Kidney tubule cell (primary cell): ENCODE results near the gene PKD2.
"Not testable (repeated sequence)": the region's sequence is repeated elsewhere in the genome, so short reads cannot be mapped to it uniquely, and the experiment has no call there.

Experiments
- DNase-seq: peaks from one replicate; pipeline ENCODE4 v3.0.0-alpha.2; 2018; ENCODE audit warnings: low spot score

PKD2 gene

GRCh38 chr4:88070031-88070430 is 62.6 kb downstream of the PKD2 start:
- DNase-seq: no peak

- DNase-seq: no peak
These were observed 67.9 kb downstream of the PKD2 start for GRCh38 chr4:88075336-88075735.

DNA sequence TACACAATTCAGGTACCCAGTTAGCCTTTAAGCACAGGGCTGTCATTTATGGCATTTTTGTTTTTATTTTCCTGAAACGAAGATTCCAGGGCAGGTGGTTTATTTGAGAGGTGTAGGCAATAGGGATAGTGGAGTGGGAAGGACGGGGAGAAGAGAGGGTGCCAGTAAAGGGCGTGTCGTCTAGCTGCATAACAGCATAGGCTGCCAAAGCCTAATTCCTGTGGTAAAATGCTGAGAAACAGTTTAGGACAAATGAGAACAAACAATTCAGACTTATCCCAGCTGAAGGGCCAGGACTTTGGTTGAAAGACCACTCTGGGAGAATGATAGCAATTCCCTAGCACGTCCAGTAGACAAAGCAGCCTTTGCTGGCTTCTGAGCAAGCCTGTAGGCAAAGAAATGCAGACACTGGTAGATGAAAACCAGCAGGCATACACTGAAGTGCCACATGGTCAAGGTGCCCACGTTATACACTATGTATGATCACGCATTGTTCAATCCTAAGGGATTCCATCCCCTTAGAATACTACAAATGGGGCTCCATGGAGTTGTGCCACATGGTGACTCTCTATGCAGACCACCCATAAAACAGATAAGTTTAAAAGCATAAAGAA is 70.6 kb downstream of the PKD2 start:
- DNase-seq: no peak

DNA sequence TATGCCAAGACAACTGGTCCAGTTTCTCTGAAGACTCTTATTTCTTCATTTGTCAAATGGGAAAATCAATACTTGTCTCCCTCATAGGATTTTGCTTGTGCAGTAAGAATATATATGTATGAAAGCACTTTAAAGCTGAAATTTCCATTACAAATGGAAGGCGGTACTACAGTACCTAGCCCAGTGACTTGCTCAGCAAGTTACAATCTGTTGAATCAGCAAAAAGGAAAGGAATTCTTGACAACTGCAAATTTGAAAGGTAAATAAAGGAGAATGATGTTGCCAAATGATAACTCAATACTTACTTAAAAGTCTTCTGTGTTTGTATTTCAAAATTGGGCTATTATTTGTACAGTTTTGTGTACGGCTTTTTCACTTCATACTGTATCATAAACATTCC is 71.1 kb downstream of the PKD2 start:
- no peak for DNase-seq

DNA sequence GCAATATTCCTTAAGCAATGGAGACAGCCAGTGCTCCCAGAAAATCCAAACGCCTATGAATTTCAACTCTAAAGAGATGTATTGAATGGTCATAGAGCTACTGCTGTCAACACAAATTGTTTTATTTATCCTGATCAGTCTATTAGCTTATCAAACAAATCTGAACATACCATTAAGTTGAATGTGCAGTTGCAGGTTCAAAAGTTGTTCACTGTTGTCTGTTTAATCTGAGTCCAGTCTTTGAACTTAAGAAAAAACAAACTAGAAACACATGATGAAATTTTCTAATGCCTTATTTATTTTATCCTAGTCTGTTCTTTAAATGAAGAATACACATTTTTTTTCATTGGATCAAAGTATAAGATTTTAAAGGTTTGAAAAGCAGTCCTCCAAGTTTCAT is 73.2 kb downstream of the PKD2 start:
- no peak for DNase-seq

- no peak for DNase-seq
These were observed 79.6 kb downstream of the PKD2 start for GRCh38 chr4:88087004-88087403.

DNA sequence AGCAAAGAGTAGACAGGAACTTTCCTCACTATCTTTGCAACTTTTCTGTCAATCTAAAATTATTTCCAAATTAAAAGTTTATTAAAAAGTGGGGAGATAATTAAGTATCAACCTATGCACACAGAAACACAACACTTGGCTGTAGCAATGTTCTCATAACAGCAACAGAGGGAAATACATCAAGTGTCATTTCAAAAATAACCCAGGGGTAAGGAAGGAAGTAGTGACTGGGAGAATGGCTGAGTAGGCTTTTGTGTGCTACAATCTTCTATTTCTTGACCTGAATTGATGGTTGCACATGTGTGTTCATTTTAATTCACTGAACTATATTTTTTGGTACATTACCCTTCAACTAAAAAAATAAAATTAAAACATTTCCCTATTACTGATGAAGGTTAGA is 83.5 kb downstream of the PKD2 start:
- no peak for DNase-seq

DNA sequence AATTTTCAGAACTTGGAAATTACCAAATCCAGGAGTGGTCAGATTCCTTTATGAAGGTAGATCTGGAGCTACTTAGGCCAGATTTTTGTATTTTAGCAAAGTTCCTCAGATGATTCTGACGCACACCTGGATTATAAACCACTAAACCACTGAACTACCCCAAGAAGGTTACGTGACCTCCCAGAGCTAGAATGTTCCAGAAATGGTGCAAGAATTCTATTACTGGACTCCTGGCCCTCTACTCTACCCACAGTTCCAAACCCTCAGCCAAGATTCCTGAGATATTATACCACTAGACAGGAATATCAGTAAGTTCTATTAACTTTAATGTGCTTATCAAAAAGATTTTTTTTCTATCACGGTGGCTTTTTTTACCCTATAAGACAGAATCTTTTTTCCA is 83.9 kb downstream of the PKD2 start:
- no peak for DNase-seq

- no peak for DNase-seq
These were observed 86.4 kb downstream of the PKD2 start for GRCh38 chr4:88093874-88094273.

GRCh38 chr4:88097301-88097700 is 89.9 kb downstream of the PKD2 start:
- DNase-seq: no peak

DNA sequence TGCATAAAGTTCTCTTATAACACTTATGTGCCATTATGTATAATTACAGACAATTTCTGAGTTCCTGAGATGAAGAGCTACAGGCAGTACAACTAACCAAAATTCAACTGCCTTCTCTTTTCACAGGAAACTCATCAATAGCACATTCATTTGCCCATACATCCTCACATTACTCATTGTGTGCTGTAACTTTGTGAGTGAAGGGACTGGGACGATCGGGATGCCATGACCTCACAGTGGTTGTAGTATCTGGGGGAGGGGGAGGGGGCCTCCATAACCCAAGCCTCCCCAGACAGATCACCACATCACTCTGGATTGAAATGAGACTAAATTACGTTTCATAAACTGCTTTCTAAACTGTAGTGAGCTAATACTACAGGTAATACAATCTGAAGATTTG is 90.3 kb downstream of the PKD2 start:
- DNase-seq: peak; percentile 10

GRCh38 chr4:88098993-88099752 is 91.7 kb downstream of the PKD2 start:
- no peak for DNase-seq

- DNase-seq: no peak
These were observed 93.7 kb downstream of the PKD2 start for GRCh38 chr4:88101165-88101564.

DNA sequence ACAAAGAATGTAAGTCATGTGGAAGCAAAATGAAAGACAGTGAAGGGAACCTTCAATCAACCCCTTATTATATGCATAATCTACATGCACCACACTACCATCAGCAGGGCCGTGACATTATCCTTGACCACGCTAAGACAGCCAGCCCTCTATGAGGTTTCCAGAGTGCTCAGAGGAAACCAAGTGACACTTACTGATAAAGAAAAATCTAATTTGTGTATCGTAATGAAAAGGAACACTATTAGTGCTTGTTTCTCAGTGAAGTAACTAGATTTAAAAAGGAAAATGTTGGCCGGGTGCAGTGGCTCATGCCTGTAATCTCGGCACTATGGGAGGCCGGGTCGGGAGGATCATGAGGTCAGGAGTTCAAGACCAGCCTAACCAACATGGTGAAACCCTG is 94.6 kb downstream of the PKD2 start:
- DNase-seq: no peak

DNA sequence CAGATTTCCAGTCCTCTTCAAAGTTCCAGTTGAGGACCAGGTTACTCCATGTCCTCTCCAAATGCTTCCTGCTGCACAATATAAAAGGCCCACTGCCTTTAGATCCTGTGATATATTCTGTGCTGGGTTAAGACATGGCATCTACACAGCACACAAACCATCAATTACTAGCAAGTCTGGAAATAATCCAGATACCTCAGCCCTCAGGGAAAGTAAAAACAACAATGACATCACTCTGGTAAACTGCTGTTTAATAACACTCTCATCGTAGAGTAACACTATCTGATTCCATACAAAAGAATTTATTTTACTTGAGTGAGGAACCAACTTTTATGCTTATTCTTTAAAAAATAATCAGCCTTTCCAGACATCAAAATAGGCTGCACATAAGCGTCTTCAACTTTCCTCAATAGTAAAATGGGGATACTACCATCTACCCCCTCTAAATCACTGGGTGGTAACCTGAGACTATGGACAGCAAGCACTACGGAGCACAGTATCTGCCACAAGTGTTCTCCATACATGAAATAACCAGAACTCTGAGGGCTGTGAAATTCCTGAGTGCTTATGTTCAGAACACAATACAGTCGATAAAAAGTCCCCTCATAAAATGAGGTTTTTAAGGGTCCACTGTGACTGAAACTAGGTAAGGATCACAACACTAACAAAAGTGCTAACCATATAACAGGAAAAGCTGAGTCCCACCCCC is 97.6 kb downstream of the PKD2 start:
- peak; percentile 70 for DNase-seq

DNA sequence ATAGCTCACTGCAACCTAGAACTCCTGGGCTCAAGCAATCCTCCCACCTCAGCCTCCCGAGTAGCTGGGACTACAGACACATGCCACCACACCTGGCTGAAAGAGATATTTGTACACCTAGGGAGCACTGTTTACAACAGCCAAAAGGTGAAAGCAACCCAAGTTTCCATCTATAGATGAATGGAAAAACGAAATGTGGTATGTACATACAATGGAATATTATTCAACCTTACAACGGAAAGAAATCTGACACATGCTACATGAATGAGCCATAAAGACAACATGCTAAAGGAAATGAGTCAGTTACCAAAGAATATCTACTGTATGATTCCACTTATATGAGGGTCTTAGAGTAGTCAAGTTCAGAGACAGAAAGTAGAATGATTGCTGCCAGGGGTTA is 98.8 kb downstream of the PKD2 start:
- DNase-seq: peak; percentile 41

DNA sequence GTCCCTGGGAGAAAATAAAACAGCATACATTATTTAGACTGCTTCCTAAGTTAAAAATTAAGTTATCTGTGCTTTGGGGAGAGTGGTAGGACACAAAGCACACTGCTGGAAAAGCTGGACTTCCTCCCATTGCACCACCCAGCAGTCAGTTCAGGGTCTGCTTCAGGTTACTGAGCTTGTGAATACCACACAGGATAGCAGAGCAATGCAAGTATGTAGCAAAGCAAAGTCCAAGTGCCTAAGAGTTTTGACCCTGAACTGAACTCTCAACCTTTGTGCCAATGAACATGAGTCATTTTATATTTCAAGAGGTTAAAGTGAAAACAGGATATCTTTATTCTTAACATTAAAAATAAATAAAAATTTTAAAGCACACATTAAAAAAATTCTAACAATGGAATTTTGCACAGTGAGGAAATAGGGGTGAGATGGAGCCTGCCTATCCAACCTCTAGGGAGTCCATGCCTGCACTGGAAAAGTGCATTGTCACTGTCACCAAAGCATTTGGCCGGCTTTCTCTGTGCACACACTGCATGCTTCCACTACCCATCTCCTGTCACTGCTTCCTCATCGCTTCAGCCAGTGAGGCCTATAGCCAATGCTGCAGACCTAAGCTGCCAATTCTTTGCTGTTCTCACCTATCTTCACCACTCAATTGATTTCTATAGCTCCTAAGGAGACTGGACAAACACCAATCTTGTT is 100.1 kb downstream of the PKD2 start:
- DNase-seq: peak; percentile 37

DNA sequence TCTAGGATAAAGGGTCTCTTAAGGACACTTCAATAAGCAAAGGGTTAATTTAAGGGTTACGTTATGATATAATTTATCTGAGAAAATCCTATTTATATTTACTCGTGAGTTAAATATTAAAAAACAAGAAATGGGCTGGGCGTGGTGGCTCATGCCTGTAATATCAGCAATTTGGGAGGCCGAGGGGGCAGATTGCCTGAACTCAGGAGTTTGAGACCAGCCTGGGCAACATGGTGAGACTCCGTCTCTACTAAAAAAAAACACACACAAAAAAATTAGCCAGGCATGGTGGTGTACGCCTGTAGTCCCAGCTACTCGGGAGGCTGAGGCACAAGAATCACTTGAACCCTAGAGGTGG is 100.7 kb downstream of the PKD2 start:
- DNase-seq: not testable (repeated sequence)

DNA sequence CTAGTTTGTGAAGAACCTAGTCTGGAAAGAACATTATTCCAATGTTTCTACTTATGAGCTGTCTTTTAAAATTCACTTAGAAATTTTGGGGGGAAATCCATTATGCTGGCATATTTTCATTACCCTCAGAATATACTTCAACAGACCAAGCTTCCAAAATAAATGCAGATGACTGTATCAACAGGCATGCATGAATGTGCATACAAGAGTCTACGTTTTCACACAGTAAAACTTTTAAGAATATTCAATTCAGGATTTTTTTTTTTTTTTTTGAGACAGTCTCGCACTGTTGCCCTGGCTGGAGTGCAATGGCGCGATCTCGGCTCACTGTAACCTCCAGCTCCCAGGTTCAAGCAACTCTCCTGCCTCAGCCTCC is 101.3 kb downstream of the PKD2 start:
- DNase-seq: no peak

DNA sequence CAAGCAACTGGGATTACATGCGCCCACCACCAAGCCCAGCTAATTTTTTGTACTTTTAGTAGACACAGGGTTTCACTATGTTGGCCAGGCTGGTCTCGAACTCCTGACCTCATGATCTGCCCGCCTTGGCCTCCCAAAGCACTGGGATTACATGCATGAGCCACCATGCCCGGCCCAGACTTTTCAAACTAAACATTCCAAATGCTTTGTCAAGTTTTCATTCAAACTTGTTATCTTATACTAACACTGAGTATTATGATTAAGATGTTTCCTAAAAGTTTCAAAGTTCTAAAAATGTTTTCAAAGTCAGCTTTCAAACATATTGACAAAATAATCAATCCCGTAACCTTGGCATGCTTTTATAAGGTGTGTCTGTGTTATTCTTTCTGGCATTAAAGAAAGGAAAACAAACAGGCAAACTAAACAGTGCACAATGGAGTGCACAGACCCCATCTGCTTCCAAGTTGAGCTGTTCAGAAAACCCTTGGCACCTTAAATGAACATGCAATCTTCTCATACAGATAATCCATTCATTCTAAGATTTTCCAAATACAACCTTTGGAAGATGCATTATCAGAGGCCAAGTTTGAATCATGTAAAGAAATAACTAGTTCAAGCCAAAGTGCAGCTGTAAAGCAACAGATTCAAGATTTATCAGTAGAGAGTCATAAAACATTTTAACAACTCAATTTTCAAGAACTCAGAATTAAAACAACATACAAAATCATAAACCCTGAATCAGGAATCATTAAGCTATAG is 101.9 kb downstream of the PKD2 start:
- no peak for DNase-seq

DNA sequence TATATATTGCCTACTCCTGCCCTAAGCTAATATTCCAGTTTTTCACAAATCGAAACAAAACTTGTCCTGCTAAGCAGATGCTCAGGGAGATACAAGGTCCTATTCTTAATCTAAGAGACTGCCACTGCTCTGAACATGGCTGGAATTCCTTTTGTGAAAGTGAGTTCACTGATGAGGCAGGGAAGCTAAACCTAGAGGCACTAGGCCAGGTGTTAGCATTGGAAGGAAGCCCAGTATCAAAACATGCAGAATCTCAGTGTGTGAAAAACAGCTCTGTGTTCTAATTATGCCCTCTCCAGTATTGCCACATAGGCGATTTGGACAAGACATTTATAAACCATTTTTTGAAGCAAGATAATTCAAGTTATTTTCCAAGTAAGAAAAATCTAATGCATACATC is 103.4 kb downstream of the PKD2 start:
- DNase-seq: peak; percentile 30

DNA sequence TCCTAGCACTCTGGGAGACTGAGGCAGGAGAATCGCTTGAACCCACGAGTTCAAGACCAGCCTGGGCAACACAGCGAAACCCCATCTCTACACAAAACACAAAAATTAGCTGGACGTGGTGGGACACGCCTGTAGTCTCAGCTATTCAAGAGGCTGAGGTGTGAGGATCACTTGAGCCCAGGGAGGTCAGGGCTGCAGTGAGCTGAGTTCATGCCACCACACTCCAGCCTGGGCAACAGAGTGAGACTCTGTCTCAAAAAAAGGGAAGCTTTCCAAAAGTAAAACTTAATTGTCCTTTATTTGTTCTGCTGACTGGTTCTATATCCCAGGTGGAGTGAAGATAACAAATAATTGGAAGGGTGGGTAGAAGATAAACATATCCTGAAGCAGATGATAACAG is 105.4 kb downstream of the PKD2 start:
- DNase-seq: no peak
